ENCODE data around the gene VPS8.

VPS8 gene

GRCh38 chr3:184811999-184812661 lies at the start of gene VPS8:
Gene VPS8, plus strand, starts transcription at chr3:184812166. Its CDS starts 12,467 bp downstream, at chr3:184824633.
- peak; percentile 97 for DNase-seq

- DNase-seq = no peak
Observed at GRCh38 chr3:184764191-184764590, 47.8 kb upstream of the VPS8 start.

GRCh38 chr3:184765047-184765729 lies 46.8 kb upstream of the VPS8 start:
- no peak for DNase-seq

- no peak for DNase-seq
Observed at GRCh38 chr3:184765730-184766074, 46.3 kb upstream of the VPS8 start.

- no peak for DNase-seq
Observed at GRCh38 chr3:184766555-184767261, 45.3 kb upstream of the VPS8 start.

- no peak for DNase-seq
Observed at GRCh38 chr3:184767377-184767776, 44.6 kb upstream of the VPS8 start.

GRCh38 chr3:184769382-184770170 lies 42.4 kb upstream of the VPS8 start:
- no peak for DNase-seq

- DNase-seq = no peak
Observed at GRCh38 chr3:184770541-184770940, 41.4 kb upstream of the VPS8 start.

- DNase-seq = no peak
Observed at GRCh38 chr3:184771301-184772127, 40.5 kb upstream of the VPS8 start.

GRCh38 chr3:184772667-184773272 lies 39.2 kb upstream of the VPS8 start:
- DNase-seq = no peak

GRCh38 chr3:184773283-184774186 lies 38.4 kb upstream of the VPS8 start:
- DNase-seq = no peak

GRCh38 chr3:184776916-184777315 lies 35.0 kb upstream of the VPS8 start:
- no peak for DNase-seq

- peak; percentile 88 for DNase-seq
Observed at GRCh38 chr3:184777566-184778356, 34.2 kb upstream of the VPS8 start.

GRCh38 chr3:184778426-184779332 lies 33.3 kb upstream of the VPS8 start:
- no peak for DNase-seq

- no peak for DNase-seq
Observed at GRCh38 chr3:184780981-184781515, 30.9 kb upstream of the VPS8 start.

GRCh38 chr3:184781801-184782200 lies 30.2 kb upstream of the VPS8 start:
- DNase-seq = no peak

- no peak for DNase-seq
Observed at GRCh38 chr3:184783319-184783718, 28.6 kb upstream of the VPS8 start.

- no peak for DNase-seq
Observed at GRCh38 chr3:184784731-184785500, 27.1 kb upstream of the VPS8 start.
